GM19438 (cell line): ENCODE results near the gene ZCCHC14.
"Not testable (repeated sequence)": the region's sequence is repeated elsewhere in the genome, so short reads cannot be mapped to it uniquely, and the experiment has no call there.

Experiments
- ATAC-seq: cut with Tn5 transposase; IDR thresholded peaks from one replicate; pipeline ENCODE4 v1.9.1; 2021; ENCODE audit warnings: low read depth; ENCODE audit not compliant: unreplicated experiment

Gene ZCCHC14

DNA sequence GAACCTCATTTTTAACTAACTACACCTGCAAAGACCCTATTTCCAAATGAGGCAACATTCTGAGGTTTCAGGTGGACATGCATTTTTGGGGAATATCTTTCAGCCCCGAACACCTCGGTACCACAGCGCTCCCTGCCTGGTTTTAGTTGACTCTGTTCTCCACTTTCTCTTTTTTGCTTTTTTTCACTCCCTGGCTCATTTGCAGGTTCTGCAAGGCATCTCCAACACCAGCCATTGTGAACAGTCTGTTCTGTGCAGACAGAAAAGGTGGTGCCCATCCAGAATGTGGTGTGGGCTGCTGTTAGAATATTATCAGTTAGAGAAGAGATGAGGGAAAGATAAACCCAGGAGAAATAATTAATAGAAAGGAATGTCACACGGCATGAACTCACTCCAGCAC lies 32.5 kb upstream of the ZCCHC14 start:
- ATAC-seq = no peak

DNA sequence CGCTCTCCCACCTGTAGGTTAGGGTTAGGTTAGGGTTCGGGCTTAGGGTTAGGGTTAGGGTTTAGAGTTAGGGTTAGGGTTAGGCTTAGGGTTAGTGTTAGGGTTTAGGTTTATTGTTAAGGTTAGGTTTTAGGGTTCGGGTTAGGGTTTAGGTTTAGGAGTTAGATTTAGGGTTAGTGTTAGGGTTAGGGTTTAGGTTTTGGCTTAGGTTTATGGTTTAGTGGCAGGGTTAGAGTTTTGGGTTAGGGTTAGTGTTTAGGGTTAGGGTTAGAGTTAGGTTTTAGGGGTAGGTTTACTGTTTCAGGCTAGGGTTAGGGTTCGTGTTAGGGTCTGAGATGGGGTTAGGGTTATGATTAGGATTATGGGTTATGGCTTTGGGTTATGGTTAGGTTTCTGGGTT lies 31.6 kb upstream of the ZCCHC14 start:
- no peak for ATAC-seq

DNA sequence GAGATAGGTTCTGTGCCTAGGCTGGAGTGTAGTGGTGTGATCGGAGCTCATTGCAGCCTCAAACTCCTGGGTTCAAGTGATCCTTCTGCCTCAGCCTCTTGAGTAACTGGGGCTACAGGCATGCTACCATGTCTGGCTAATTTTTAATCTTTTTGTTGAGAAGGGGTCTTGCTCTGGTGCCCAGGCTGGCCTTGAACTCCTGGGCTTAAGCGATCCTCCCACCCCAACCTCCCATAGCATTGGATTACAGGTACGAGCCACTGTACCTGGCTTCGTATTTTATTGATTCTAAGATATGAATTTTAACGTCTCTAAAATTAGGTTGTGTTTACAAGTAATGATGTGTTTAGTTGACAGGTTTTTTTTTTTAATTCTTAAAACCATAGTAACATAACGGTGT lies 30.8 kb upstream of the ZCCHC14 start:
- ATAC-seq = not testable (repeated sequence)

DNA sequence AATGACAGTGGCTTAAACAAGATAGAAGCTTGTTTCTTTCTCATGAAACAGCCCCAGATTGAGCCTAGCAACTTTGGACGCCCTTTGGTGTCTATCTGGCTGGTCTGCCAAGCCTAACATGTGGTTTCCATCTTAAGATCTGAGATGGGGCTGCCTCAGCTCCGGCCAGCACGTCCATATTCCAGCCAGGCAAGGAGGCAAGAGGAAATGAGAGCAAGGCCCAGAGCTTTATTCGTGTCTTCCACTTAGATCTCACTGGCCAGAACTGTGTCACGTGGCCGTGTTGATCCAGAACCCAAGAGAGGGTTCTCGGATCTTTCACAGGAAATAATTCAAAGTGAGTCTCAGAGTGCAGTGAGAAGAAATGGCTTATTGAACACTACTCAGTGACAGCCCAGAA lies 28.9 kb upstream of the ZCCHC14 start:
- ATAC-seq = not testable (repeated sequence)

DNA sequence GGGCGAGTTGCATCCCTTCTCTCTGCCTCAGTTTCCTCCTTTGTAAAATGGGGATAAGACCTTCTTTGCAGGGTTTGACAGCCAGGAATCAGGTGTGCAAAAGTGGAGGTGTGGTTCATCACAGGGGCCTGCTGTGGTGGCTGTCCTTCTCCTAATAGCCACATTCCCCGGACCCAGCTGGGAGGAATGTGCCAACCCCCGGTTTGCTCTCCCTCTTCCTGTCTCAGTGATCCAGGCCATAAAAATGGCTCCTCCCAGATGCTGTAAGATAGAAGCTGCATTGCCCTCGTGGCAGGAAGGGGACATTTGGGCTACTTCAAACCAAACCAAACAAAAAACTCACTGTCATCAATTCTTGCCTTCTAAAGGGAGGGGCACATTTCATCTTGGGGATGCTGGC lies 26.3 kb upstream of the ZCCHC14 start:
- ATAC-seq = not testable (repeated sequence)

DNA sequence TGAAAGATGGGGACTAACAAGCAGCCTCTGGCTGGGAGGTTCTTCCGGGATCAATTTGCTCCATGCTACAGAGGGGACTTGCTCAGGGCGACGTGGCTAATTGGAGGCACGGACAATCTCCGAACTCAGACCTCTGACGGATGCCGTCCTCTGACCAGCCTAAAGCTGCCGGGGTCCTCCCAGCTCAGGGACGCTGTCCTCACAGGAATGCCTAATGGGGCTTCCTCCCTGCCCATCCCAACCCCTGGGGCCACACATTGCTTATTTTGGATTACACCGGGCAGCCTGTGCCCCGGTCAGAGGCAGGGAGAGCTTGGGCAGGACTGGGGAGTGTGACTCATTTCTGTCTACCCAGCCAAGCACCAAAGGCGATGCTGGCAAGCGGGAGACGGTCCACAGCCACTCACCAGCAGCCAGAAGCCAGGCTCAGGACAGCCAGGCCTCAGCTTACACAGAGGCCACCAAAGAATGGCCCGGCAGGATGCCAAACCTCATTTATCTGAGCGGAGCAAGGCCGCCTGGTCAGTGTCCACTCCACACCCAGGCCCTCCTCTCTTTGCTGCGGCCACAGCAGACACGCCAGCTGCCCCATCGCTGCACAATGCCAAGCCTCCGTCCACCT lies 25.7 kb upstream of the ZCCHC14 start:
- ATAC-seq = not testable (repeated sequence)

DNA sequence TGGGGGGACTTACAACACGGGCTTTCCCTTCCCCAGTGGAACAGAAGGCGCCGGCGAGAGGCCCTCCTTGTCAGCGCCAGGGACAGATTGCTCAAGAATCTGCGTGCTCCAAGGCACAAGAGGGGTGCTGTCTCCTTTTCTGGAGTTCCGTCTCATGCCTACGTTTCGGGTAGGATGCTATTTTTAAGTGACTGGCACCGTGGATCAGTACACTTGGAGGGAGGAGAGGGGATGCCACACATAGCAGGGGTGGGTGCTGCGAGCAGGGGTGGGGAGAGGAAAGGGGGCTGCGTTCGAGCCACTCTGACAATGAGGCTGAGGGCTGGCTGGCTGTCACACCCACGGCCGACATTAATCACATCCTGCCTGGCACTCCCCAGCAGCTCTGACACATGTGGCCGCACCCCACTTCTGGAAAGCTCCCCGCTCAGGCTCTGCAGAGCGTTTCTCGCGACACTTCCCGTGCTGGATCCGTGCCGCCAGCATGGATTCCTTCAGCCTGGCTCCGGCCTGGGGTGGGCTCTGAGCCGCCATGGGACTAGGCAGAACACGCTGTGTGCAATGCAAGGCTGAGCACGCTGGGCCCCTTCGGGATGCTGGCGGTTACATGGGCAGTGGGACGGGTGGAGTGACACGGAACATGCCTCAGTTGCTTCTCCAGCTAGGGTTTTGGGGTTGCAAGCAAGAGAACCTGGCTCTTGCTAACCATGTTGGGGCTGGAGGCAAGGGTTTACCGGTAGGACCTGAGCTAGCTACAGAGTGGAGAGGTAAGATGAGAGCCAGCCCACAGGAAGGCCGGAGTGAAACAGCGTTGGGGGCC lies 25.0 kb upstream of the ZCCHC14 start:
- ATAC-seq = not testable (repeated sequence)

DNA sequence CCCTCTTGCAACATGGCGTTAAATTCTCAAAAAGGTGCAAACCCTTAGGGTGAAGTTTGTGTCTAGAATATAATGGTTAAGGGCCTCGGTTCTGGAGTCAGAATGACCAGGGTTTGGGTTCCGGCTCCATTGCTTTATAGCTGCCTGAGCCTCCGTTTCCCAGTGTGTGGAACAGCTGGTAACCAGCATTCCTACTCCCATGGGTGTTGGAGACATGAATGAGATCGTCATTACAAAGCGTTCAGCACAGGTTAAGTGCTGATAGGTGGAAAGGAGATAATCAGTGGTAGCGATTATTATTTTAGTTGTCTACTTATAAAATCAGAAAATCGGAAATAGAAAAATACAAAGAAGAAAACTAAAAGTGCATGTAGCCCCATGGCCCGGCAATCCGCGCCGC lies 23.5 kb upstream of the ZCCHC14 start:
- no peak for ATAC-seq

DNA sequence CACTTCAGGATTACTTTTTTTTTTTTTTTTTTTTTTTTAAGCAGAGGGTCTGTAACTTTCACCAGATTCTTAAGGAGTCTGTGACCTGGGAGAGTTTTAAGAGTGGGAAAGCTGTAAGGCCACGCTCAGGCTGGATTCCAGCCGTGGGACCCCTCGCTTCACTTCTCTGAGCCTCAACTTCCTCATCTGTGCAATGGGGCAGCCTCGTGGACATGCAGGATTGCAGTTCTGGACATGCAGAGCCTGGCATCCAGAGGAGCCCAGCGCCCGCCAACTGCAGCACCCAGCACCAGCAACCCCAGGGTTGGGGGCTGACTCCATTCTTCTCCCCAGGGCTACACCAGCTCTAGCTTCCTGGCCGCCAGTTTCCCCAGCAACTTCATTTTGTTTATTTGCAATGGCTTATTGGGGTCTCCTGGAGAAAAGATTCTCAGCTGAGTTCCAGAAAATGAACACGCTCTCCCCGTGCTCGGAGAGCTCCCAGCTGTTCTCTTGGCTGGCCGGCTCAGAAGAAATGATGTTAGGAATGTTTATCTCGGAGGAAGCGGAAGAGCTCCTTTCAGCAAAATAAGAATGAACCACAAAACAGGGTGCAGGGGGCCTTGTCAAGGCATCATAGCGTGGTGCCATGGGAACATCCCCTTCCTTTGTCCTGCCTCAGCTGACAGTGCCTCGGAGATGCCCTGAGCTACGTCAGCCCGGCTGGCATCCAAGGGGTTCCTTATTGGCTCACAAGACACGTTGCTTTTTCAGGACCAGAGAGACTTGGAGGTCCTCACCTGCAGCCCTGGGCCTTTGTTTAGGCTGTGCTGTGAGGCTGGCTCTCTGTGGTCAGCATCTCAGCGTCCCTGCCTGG lies 22.9 kb upstream of the ZCCHC14 start:
- ATAC-seq = no peak

DNA sequence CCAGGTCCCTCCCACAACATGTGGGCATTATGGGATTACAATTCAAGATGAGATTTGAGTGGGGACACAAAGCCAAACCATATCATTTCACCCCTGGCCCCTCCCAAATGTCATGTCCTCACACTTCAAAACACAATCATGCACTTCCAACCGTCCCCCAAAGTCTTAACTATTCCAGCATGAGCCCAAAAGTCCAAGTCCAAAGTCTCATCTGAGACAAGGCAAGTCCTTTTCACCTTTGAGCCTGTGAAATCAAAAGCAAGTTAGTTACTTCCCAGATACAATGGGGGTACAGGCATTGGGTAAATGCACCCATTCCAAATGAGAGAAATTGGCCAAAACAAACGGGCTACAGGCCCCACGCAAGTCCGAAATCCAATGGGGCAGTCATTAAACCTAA lies 17.0 kb upstream of the ZCCHC14 start:
- ATAC-seq = not testable (repeated sequence)

DNA sequence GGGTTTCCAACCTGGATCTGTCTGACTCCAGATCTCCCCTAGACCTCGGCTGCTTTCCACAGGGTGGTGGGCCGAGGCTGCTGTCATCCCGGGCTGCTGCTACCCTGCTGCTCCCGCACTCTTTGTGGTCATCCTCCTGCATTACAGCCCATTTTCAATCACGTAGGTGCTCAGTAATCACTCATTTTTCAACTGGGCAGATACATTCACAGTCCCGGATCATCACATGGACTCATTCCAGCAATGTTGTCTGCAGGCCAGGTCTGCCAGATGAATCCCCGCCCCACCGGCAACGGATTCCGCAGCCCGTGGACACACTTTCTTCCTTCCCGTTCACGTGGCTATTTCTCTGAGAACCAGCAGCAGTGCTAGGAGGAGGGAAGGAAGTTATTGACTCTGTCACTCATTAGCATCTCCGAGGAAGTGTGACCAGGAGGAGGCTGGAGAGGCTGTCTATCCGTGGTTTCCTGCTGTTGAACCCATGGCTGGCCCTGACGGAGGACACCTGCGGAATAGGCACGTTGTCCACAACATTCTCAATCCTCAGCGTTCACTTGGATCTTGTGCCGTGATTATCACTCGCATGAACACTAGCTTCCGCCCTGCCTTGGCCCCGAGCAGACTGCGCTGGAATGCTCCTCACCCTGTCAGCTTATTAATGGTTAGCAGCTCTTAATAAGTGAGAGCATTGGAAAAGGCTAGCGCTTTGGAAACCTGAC lies 14.7 kb upstream of the ZCCHC14 start:
- ATAC-seq = no peak

DNA sequence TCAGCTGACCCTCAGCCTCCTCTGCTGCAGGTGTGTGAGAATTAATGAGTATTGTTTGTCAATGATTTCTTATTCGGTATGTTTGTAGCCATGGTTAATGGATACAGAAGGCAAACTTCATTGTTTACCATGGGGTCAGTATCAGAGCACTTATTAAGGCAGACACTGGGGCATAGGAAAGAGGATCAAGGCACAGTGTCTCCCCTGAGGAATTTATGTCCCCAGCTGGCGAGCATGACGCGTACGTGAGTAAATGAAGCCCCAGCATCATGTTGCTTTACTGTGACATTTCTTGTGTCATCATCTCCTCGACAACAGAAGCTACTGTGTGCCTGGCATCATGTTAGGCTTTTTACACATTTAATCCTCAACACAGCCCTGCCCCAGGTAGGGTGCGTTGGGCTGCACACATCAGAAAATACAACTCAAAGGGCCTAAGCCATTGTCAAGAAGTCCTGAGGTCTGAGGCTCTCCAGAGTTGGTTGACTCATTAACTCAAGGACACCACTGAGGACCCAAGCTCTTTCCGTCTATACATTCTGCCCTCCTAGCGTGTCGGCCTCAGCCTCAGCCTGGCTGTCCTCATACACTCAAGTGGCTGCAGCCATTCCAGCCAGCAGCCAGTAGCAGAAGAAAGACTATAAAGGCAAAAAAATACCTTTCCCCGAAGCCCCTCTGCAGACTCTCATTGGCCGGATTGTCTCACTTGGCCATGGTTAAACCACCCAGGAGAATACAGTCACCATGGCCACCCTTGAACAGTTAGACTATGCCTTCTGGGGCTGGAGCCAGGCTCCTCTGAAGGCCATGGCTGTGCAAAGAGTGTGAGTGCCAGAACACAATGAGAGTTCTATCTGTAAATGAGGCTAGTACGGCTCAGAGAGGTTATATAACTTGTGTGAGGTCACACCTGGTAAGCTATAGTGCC lies 13.9 kb upstream of the ZCCHC14 start:
- ATAC-seq = no peak

DNA sequence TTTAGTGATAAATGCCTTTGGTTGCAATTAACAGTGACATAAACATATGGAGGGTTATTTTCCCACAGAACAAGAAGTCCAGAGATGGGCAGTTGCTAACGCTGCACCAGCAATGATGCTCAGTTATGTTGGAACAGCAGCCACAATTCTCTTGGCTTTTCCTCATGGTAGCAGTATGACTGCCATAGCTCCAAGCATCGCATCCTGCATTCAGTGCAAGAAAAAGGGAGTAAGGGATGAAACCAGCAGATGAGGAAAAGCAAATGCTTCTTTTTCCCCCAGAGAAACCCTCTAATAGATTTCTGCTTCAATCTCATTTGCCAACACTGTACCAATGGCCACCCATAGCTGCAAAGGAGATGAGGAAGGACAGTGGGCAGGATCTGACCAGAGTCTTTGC lies 13.0 kb upstream of the ZCCHC14 start:
- no peak for ATAC-seq

DNA sequence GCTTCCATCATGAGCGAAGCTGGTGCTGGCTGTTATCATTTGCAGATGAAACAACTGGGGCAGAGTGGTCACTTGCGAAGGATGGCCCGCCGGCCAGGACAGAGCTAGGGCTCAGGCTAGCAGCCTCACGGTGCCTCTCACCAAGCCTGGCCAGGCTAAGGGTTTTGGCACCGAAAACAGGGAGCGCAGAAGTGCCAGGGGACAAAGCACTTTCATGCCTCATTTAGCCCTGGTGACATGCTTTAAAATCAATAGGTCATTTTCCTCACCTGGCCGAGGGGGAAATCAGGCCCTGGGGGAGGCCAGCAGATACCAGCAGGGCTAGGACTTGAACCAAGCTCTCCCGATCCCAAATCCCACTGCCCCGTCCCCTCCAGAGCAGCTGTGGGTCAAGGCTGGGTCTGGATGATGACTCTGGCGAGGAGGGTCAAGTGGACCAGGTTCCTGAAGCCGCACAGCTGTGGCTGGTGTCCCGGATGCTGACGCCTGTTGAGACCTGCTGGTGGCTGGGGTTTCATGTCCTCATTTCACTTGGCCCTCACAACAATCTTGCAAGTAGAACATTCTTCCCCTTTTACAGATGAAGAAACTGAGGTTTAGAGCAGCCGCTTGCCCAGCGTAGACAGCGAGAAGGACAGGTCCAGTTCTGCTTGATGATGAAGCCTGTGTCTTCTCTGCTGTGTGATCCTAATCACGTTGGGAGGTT lies 10.6 kb upstream of the ZCCHC14 start:
- not testable (repeated sequence) for ATAC-seq

DNA sequence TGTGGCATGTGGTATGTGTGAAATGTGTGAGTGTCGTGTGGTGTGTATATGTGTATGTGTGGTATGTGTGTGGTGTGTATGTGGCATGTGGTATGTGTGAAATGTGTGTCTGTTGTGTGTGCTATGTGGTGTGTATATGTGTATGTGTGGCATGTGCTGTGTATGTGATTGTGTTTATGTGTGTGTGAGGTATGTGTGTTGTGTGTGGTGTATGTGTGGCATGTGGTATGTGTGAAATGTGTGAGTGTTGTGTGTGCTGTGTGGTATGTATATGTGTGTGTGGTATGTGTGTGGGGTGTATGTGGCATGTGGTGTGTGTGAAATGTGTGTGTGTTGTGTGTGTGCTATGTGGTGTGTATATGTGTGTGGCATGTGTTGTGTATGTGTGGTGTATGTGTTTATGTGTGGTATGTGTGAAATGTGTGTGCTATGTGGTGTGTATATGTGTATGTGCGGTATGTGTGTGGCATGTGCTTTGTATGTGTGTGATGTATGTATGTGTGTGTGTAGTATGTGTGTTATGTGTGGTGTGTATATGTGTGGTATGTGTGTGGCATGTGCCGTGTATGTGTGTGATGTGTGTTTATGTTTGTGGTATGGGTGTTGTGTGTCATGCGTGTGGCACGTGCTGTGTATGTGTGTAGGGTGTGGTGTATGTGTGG lies 9.6 kb upstream of the ZCCHC14 start:
- ATAC-seq = no peak

DNA sequence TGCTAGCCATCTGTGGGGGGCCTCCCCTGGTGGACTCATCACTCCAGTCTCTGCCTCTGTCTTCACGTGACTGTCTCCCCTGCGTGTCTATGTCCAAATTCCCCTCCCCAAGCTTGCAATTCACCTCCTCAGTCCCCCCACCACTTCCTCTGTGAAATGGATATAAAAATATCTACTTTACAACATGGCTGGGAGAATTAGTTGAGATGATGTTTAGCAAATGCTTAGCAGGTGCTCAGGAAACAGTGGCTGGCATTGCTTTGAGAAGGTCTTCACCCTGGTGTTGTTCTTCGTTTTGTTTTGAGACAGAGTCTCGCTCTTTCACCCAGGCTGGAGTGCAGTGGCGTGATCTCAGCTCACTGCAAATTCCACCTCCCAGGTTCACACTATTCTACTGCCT lies 8.3 kb upstream of the ZCCHC14 start:
- ATAC-seq = no peak

DNA sequence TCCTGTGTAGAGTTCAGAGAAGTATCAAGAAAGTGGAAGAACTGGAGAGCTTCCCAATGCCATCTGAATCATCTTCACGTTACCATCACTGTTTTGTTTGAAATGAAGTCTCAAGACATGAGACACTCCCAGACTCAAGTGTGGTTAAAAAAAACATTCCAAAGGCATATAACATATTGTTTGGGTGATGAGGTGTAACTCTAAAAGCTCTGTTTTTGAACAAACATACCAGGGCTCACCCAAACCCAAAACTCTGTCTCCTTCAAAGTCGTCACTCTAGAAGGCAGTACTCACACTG lies 6.3 kb upstream of the ZCCHC14 start:
- ATAC-seq = no peak

DNA sequence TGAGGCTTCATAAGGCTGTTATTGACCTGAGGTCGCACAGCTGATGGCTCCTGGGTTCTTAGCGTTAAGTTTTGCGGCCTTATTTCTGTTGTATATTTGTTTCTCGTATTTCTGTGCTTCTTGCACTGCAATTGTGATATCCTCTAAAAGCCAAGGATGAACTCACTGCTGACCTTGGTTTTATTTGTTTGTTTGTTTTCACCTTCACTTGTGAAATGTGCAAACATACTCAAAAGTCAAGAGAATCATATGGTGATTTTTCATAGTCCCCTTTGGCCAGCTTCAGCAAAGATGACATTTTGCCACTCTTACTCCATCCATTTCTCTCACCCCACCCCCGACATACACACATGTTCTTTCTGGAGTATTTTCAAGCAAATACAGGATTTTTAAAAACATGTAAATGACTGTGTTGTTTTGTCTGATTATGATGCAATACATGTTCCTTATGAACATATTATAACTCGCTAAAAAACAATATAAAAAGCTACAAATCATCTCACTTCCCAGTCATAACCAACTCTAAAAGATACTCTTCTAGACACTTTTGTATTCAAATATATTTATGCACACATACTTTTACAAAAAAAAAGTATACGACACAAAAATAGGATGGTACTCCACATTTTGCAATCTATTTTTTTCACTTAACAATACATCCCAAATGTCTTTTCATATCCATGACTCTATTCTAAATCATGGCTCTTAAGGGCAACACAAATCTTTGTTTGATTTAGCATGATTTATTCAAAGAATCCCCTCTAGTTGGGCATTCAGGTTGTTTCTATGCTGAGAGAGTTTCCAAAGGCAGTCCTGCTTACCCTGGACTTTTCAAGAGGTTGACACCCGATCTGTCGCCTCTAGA lies 5.7 kb upstream of the ZCCHC14 start:
- no peak for ATAC-seq
